ENCODE results near the gene REC8. TPM values are rescaled to one million over a fixed set of nuclear protein-coding genes. Genes with fewer than 3 reads are reported as not detected.

REC8 gene
- total RNA-seq = 14.8 and 16.6 TPM in 2 replicates

GRCh38 chr14:24171422-24172260 is at the start of gene REC8:
Gene REC8, plus strand, starts transcription at chr14:24172080. Its CDS starts 473 bp downstream, at chr14:24172553.

GRCh38 chr14:24130380-24130716 is 41.5 kb upstream of the REC8 start, which contains the start of gene FITM1:
Gene FITM1, plus strand, starts transcription at chr14:24130659. Its CDS starts 905 bp downstream, at chr14:24131564.

GRCh38 chr14:24135834-24136683 is 35.8 kb upstream of the REC8 start, which contains the start of gene PSME1:
Gene PSME1, plus strand, starts transcription at chr14:24136194. Its CDS starts 69 bp downstream, at chr14:24136263.

GRCh38 chr14:24141097-24141880 is 30.6 kb upstream of the REC8 start, which contains the start of gene EMC9:
Gene EMC9, minus strand, starts transcription at chr14:24141591. Its CDS starts 287 bp downstream, at chr14:24141304.

GRCh38 chr14:24146453-24146977 is 25.4 kb upstream of the REC8 start, which contains the start of gene PSME2:
Gene PSME2, minus strand, starts transcription at chr14:24146610. Its CDS starts 29 bp downstream, at chr14:24146581.

GRCh38 chr14:24146978-24147760 is 24.7 kb upstream of the REC8 start, which contains the start of gene RNF31:
Gene RNF31, plus strand, starts transcription at chr14:24147498. Its CDS starts 201 bp downstream, at chr14:24147699.

GRCh38 chr14:24160850-24161804 is 10.8 kb upstream of the REC8 start, which contains the start of gene IRF9:
Gene IRF9, plus strand, starts transcription at chr14:24161265. Its CDS starts 880 bp downstream, at chr14:24162145.

GRCh38 chr14:24188251-24189058 is 16.6 kb downstream of the REC8 start, which contains the start of gene IPO4:
Gene IPO4, minus strand, starts transcription at chr14:24188816. Its CDS starts 29 bp downstream, at chr14:24188787.

GRCh38 chr14:24195186-24196070 is 23.5 kb downstream of the REC8 start, which contains the start of gene TM9SF1:
Gene TM9SF1, minus strand, starts transcription at chr14:24195441. Its CDS starts 422 bp downstream, at chr14:24195019.

GRCh38 chr14:24212924-24213865 is 41.3 kb downstream of the REC8 start, which contains the start of gene CHMP4A:
Gene CHMP4A, minus strand, starts transcription at chr14:24213488. Its CDS starts 49 bp downstream, at chr14:24213439.

GRCh38 chr14:24215495-24216344 is 43.8 kb downstream of the REC8 start, which contains the start of gene MDP1:
Gene MDP1, minus strand, starts transcription at chr14:24216066. Its CDS starts 111 bp downstream, at chr14:24215955.

Data from mammary microvascular endothelial cell (primary cell).